RWPE1 (cell line): ENCODE data around the gene HERPUD1.
A peak's percentile ranks its signal among the peaks of the same experiment; 100 is the strongest.

Source experiments
- CTCF ChIA-PET: fragments of 350-600 bp; sonication (Branson Sonifier 250); formaldehyde crosslinking; extraction: SDS; loops from one replicate; lab custom pipeline; 2021; lab: Yijun Ruan, JAX
- POLR2A ChIA-PET: fragments of 400-600 bp; formaldehyde crosslinking; extraction: SDS; loops from one replicate; lab custom pipeline; 2020; ENCODE audit warnings: antibody characterized with exemption; ENCODE audit not compliant: low non-redundant PET; lab: Yijun Ruan, JAX
- DNase-seq: peaks from one replicate; pipeline ENCODE4 v3.0.0; 2012; ENCODE audit warnings: low spot score
- H3K27ac ChIP-seq: fragments of 450-650 bp; 2 replicates; pipeline ENCODE4 v1.5.1; 2017
- TF ChIP-seq, protein P1 (sequence below): fragments of 450-650 bp; conservative IDR thresholded peaks from 2 replicates; pipeline ENCODE4 v1.5.1; 2017; ENCODE audit warnings: low read depth, mild to moderate bottlenecking

Gene HERPUD1

DNA sequence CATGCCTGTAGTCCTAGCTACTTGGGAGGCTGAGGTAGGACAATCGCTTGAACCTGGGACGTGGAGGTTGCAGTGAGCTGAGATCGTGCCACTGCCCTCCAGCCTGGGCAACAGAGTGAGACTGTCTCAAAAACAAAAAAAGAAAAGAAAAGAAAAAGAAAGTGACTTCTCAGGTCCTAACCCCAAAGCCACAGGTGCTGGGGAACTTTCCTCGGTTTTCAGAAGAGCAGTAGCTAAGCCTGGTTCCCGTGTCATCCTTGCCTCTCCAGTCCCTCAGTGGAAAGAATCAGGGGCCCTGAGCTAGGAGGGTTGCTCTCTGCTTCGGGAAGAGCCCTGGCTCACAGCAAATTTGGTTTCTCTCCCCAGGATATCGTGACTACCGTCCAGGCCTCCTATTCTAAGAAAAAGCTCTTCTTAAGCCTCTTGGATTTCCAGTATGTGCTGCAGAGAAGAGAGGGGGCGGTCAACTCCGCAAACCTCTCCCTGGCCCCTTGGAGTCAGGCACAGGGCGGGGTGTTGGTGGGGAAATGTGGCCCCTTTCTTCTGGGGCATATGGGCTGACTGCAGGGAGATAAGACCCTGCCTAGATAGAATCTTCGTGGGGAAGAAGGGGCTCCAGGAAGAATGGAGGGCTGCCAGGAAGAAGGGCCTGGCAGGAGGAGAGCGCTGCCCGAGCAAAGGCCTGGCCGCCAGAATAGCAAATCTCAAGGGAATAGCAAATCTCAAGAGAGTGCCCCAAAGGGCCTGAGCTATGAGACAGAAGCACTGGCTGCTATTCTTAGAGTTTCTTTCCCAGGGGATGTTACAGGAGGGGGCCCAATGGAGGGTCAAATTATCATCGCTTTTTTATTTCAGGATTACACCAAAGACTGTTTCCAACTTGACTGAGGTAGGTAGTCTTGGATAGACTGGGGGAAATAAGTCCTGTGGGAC lies 49.1 kb downstream of the HERPUD1 start:
- H3K27ac ChIP-seq: no peak overlapping the region
- CTCF ChIA-PET: no interaction called here
- POLR2A ChIA-PET: no interaction called here
- TF ChIP-seq, protein P1, sequence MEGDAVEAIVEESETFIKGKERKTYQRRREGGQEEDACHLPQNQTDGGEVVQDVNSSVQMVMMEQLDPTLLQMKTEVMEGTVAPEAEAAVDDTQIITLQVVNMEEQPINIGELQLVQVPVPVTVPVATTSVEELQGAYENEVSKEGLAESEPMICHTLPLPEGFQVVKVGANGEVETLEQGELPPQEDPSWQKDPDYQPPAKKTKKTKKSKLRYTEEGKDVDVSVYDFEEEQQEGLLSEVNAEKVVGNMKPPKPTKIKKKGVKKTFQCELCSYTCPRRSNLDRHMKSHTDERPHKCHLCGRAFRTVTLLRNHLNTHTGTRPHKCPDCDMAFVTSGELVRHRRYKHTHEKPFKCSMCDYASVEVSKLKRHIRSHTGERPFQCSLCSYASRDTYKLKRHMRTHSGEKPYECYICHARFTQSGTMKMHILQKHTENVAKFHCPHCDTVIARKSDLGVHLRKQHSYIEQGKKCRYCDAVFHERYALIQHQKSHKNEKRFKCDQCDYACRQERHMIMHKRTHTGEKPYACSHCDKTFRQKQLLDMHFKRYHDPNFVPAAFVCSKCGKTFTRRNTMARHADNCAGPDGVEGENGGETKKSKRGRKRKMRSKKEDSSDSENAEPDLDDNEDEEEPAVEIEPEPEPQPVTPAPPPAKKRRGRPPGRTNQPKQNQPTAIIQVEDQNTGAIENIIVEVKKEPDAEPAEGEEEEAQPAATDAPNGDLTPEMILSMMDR: no peak
- no peak for DNase-seq

- ChIA-PET CTCF (no interaction called here), POLR2A (no interaction called here)
- DNase-seq: no peak
- TF ChIP-seq, protein P1: no peak
- no peak overlapping the region for H3K27ac ChIP-seq
Observed at GRCh38 chr16:56981729-56982271, 49.9 kb downstream of the HERPUD1 start.

- TF ChIP-seq, protein P1: no peak
- CTCF ChIA-PET: interaction anchor here (0.6 kb wide), 1 partner anchor 113 kb away, joined by 4 read pairs; no protein-coding TSS in a partner anchor
Observed at GRCh38 chr16:56982695-56983094, 50.8 kb downstream of the HERPUD1 start.

DNA sequence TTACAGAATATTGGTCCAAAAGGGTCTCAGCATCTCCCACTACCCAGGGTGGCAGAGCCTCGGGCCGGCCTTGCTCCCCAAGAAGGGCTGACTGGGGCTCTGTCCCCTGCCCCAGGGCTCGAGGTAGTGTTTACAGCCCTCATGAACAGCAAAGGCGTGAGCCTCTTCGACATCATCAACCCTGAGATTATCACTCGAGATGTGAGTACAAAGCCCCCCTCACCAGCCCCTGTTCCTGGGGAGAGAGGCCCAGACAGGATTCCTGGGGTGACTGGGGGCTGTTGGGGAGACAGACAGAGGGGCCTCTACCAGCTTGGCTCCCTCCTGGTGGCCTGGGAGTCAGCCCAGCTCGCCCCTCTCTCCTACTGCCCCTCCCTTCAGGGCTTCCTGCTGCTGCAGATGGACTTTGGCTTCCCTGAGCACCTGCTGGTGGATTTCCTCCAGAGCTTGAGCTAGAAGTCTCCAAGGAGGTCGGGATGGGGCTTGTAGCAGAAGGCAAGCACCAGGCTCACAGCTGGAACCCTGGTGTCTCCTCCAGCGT lies 51.3 kb downstream of the HERPUD1 start:
- ChIA-PET POLR2A (no interaction called here), CTCF (interaction anchor here (0.6 kb wide), 2 partner anchors 114 to 1015 kb away, joined by 3 to 4 read pairs; no protein-coding TSS in a partner anchor)
- DNase-seq: no peak
- no peak overlapping the region for H3K27ac ChIP-seq
- TF ChIP-seq, protein P1: no peak

More at GRCh38 chr16:56982695-56983094, 50.8 kb downstream of the HERPUD1 start:
- DNase-seq: no peak
- POLR2A ChIA-PET: no interaction called here
- H3K27ac ChIP-seq: no peak overlapping the region

DNA sequence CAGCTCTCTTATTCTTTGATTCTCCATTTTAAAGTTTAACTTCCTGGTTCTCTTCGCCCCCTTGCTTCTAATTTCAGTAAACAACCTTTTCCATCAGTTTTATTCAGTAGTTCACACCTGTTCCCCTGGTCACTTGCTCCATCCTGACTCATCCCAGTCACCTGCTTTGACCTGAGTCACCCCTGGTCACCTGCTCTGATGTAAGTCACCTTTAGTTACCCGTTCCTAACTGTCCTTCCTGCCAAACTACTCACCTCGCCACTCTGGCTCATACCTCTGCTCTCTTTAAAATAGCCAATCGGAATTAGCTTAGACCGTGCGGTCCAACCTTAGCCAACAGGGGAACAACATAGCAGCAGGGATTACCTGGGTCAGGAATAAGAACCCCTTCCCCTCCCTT lies 52.7 kb downstream of the HERPUD1 start:
- no peak overlapping the region for H3K27ac ChIP-seq
- TF ChIP-seq, protein P1: no peak
- DNase-seq: no peak
- POLR2A ChIA-PET: no interaction called here
- CTCF ChIA-PET: interaction anchor here (0.6 kb wide), 1 partner anchor 19 kb away, joined by 7 read pairs; no protein-coding TSS in a partner anchor

DNA sequence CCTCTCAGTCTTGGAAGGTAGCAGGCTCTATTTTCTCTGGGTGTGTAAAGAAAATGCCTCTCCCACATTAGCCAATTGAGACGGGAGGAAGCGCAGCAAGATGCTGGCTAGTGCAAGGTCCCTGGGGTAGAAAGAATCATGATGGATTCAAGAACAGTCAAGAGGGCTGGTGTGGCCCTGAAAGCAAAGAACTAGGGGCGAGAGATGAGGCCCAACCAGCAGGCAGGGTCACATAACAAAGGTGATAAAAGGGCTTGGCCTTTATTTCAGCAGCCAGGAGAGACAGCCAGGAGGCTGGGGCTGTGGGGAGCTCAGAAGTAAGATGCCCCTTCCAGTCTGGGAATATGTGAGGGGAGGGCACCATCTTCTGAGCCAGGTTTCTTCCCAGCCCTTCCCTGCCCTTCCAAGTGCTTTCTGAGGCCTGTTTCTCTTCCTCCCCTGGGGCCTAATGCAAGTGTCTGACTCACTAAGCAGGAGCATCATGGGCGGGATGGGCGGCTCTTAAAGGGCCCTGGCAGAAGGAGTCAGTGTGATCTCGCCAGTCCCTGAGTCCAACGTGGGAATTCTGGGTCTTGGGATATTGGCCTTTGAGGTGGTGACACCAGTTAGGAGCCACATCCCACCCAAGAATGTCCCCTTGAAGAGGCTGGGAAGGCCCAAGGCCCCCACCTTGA lies 53.5 kb downstream of the HERPUD1 start:
- ChIA-PET POLR2A (no interaction called here), CTCF (no interaction called here)
- peak; percentile 92 for DNase-seq
- H3K27ac ChIP-seq: peak overlapping the region; percentile 68
- TF ChIP-seq, protein P1: no peak
